Retina (tissue), 1 donor: ENCODE measurements around the gene CDK1.
"Not testable (repeated sequence)": the region's sequence is repeated elsewhere in the genome, so short reads cannot be mapped to it uniquely, and the experiment has no call there.

Experiments used
- DNase-seq: peaks from one replicate; pipeline ENCODE4 v3.0.0-alpha.2; 2016

The CDK1 gene

DNA sequence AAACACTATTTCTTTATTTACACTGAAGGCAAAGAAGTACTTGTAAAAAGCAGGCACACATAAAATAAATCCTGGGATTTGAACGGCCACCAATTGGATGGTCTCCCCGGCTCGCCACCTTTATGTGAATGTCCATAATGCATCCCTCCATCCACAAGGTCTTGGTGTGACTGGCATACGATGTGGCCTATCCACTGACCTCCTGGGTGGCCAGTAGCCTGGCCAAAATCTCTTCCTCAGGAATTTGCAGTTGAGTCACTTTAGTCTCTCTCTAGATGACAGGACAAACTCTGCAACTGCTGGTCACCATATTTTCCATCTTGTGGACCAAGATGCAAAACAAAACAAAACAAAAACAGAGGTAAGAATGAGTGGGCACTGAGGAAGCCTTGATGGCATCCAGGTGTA, 39.1 kb downstream of the CDK1 start:
- no peak for DNase-seq

- DNase-seq = no peak
Observed at GRCh38 chr10:60818134-60818770, 40.0 kb downstream of the CDK1 start.

DNA sequence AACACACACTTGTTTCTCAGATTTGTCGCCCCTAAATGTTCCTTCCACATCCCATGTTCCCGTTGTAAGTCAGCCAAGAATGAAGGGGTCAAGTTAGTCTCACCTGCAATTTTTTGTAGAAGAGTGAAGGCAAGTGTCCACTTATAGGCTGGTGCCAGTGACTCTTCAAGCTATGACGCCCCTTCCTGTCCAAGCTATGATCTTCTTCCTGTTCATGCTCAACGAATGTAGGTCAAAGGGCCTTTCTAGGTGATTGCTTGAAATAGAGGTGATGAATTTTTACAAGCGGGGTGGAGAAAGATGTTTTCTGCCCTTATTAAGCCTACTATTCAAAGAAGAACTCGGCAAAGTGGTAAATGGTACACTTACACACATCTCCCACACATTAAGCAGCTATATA, 41.0 kb downstream of the CDK1 start:
- DNase-seq = no peak

- DNase-seq = no peak
Observed at GRCh38 chr10:60820093-60820754, 41.9 kb downstream of the CDK1 start.

- DNase-seq = no peak
Observed at GRCh38 chr10:60821656-60822055, 43.4 kb downstream of the CDK1 start.

DNA sequence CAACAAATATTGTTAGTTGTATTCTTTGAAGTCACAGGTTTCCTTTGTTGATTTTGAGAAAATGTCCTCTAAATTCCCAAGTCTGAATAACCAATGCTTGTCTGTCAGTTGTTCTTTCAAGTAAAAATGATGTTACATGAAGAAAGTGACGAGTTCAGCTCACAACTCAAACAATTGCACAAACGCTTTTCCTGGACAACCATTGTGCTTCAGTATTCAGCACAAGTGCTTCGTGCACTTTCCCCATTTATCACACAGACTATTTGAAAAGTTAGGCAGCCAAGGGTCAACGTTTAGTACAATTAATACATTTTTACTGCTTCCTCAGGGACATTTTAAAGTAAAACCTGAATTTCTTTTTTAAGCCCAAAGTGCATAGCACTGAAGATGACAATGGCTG, 44.5 kb downstream of the CDK1 start:
- DNase-seq = no peak

GRCh38 chr10:60823324-60823723, 45.0 kb downstream of the CDK1 start:
- no peak for DNase-seq

DNA sequence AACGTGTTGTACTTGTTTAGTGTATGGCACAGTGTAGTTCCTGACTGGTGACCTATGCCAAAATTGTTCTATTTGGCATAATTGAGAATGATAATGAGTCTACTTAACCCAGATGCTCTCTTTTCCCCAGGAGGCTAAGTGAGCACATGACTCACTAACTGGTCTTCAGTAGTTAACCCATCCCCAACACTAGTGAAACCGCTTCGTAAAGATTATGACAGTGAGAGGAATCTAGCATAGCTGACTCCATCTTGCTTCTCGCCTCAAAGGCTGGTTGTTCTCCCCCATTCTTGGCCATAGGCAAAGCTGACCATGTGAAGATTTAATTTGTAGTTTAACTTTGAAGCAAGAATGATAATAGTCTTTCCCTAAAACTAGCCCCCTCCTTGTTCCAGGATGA, 47.2 kb downstream of the CDK1 start:
- DNase-seq = no peak

DNA sequence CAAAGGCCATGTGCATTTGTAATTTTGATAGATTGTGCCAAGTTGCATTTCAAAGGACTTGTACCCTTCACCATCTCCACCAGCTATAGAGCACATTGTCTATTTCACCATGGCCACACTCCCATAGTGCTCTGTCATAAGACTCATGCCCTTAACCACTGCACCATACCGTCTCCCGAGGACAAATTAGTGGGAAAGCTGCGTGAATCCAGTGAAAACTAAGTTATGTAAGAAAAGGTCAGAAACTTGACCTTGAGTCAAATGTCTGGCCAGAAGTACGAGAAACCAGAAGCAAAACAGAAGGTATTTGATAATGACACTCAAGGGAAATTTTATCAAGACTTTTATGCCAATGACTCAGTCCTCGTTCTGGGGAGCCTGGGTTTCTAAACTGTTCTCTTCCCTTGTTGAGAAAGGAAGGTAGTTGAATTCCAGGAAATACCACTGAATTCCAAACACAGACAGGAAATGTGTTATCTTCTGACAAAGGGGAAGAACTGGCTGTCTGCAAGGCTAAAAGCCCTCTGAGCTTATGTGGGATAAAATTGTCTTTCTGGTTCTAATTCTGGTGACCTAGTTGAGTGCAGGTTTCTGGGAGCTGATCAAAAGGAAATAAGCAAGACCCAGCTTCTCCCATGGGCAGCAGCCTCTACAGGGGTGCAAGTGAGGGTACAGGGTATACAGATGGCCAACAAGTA, 49.7 kb downstream of the CDK1 start:
- no peak for DNase-seq

DNA sequence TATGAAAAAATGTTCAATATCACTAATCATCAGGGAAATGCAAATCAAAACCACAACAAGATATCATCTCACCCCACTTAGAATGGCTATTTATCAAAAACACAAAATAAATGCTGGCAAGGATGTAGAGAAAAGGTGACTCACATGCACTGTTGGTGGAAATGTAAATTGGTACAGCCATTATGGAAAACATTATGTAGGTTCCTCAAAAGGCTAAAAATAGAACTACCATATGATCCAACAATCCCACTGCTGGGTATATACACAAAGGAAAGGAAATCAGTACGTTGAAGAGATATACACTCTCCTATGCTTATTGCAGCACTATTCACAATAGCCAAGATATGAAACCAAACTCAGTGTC, 50.2 kb downstream of the CDK1 start:
- no peak for DNase-seq

DNA sequence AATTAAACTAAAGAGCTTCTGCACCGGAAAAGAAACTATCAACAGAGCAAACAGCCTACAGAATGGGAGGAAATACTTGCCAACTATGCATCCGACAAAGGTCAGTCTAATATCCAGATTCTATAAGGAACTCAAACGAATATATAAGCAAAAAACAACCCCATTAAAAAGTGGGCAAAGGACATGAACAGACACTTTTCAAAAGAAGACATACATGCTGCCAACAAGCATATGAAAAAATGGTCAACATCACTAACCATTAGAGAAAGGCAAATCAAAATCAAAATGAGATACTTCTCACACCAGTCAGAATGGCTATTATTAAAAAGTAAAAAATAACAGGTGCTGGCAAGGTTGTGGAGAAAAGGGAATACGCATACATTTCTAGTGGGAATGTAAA, 53.9 kb downstream of the CDK1 start:
- DNase-seq = not testable (repeated sequence)

- DNase-seq = no peak
Observed at GRCh38 chr10:60834401-60834800, 56.1 kb downstream of the CDK1 start.

GRCh38 chr10:60835049-60835448, 56.8 kb downstream of the CDK1 start:
- DNase-seq = no peak

GRCh38 chr10:60841227-60841626, 62.9 kb downstream of the CDK1 start:
- not testable (repeated sequence) for DNase-seq

GRCh38 chr10:60842694-60843093, 64.4 kb downstream of the CDK1 start:
- no peak for DNase-seq
